GM18526 (cell line): ENCODE results near the gene PLCG2.

Experiments
- POLR2A ChIP-seq: IDR thresholded peaks from 3 replicates; pipeline ENCODE4 v1.6.1; 2011; ENCODE audit not compliant: insufficient read length; ENCODE audit errors: extremely low read depth

PLCG2 gene

DNA sequence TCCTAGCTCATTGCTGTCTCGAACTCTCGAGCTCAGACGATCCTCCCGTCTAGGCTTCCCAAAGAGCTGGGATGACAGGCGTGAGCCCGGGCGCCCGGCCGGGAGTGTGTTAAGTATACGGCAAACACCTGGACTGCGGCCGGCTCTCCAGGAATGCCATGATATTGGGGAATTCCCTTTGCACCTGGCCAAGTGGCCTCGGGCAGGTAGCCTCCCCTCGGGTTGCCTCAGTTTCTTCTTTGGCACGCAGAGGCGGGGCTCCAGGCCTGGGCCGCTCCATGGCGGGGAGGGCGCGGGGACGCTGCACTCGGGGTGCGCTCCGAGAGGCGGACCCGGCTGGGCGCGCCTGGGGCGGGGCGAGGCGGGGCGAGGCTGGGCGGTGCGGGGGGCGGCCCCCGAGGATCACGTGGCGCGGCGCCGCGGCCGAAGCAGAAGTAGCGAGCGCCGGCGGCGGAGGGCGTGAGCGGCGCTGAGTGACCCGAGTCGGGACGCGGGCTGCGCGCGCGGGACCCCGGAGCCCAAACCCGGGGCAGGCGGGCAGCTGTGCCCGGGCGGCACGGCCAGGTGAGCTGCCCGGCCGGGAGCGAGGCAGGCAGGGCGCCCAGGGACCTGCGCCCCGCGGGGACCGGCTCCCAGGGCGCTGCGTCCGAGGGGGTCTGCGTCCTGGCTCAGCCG is at the start of gene PLCG2:
TSS of gene PLCG2 (plus strand) at position 431 of the 675 bp plus-strand sequence. CDS start 6,699 bp downstream, outside the sequence.
- TF ChIP-seq POLR2A, result peak; percentile 84

DNA sequence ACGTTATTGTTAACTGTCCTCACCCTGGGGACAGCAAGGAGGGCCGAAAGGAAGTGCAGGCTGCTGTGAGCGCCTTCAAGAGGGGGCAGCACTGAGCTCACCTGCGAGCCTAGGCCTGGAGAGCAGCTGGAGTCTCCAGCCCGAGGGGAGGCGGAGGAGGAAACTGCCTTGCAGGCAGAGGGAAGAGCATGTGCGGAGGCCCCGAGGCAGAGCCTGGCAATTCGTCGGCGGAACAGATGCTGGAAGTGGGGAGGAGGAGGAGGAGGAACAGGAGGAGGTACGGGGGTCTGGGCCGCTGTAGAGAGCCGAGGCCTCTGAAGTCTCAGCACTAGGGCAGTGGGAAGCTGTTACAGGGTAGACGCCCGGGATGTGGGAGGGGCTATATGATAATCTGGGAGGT is 49.6 kb upstream of the PLCG2 start:
- no peak for TF ChIP-seq POLR2A

- TF ChIP-seq POLR2A, result no peak
Measured at GRCh38 chr16:81730090-81731051, 48.7 kb upstream of the PLCG2 start.

DNA sequence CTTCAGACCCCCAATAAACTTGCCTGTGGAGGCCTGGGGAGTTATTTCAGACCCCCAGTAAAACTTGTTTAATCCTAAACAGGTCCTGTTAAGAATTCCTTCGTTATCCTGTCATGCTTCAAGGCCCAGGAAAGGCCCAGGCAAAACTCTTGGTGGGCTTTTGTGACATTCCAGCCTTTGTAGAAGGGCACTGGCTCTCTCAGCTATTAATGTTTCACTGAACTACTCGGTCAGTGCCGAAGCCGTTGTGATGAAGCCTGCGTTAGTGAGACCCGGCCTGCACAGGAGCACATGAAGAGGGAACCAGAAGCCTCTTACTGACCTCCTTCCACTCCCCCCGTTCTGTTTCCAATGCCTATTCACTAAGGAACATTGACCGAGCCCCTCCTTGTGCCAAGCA is 47.4 kb upstream of the PLCG2 start:
- no peak for TF ChIP-seq POLR2A

DNA sequence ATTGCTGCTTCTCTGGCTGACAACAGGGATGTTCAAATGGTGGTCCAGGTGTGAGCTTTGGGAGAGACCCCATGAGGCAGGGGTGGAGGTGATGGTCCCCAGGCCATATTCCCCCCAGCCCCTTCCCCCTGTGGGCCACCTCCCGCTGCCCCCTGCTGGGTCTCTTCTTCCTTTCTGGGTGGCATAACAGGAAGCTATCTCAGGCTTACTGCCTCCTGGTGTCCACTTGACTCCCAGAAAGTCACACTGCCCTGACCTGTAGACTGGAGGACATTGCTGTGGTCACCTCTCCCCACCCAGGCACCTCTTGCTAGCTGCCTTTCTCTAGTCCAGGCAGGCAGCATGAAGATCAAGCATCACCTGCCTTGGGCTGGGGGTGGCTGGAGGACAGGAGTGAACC is 46.4 kb upstream of the PLCG2 start:
- no peak for TF ChIP-seq POLR2A

DNA sequence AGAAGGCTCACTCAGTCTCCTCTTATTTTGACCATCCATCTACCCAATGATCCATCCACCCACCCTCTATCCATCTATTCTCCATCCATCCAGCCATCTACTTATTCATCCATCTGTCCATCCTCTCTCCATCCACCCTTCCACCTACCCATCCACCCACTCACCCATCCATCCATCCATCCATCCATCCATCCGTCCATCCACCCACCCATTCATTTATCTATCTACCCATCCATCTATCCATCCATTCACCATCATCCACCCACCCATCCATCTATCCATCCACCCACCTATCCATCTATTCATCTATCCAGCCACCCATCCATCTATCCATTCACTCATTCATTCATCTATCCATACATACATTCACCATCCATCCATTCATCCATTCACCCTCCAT is 45.8 kb upstream of the PLCG2 start:
- no peak for TF ChIP-seq POLR2A

GRCh38 chr16:81734632-81735434 is 44.3 kb upstream of the PLCG2 start:
- TF ChIP-seq POLR2A, result no peak

GRCh38 chr16:81737885-81738536 is 41.1 kb upstream of the PLCG2 start:
- no peak for TF ChIP-seq POLR2A

- no peak for TF ChIP-seq POLR2A
Measured at GRCh38 chr16:81738783-81739496, 40.2 kb upstream of the PLCG2 start.

GRCh38 chr16:81739503-81739902 is 39.6 kb upstream of the PLCG2 start:
- TF ChIP-seq POLR2A, result no peak

DNA sequence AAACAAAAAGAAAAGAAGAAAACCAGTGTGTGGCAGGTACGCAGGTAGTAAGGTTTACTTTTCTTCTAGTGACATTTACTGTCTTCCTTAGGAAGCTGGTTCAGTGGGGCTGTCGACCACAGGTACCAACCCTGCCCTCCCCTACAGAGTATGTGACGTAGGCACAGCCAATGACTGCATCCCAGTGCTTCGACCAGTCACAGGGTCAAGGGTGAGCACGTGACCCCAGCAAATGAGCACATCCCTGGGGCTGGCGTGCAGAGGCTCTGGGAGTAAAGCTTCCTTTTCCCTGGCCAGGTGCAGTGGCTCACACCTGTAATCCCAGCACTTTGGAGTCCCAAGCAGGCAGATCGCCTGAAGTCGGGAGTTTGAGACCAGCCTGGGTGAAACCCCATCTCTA is 38.9 kb upstream of the PLCG2 start:
- peak; percentile 45 for TF ChIP-seq POLR2A

DNA sequence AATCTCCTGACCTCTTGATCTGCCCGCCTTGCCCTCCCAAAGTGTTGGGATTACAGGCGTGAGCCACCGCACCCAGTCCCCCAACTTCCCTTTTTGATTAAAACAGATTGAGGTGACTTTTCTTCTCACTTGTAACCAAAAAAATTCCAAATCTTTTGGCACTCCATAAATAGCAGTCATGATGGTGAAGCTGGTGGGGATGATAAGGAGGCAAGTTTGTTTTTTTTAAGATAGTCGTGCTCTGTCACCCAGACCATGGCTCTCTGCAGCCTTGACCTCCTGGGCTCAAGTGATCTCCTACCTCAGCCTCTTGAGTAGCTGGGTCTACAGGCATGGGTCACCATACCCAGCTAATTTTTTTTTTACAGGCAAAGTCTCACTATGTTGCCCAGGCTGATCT is 34.7 kb upstream of the PLCG2 start:
- TF ChIP-seq POLR2A, result no peak

DNA sequence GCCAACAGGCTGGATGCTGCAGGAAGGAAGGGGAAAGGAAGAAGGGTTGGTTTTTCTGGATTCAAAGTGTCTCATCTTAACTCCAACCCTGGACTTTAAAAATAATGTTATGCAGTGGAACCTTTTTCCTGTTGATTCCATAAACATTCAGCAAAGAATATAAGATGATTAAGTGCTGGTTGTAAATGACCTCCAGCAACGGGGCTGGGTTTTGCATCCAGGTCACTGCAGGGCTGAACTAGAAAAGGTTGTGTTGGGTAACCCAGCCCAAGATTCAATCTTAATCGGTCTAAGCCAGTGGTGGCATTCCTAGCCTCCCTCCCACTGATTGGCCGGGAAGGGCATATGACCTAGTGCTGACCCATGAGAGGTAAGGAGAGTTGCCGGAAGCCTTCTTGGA is 34.2 kb upstream of the PLCG2 start:
- no peak for TF ChIP-seq POLR2A
